SK-N-MC (cell line): ENCODE measurements around the gene ERMP1.

Experiments
- EZH2 ChIP-seq: fragments of 200-600 bp; sonication (generic); IDR thresholded peaks from one replicate; pipeline ENCODE4 v1.6.1; 2017; ENCODE audit warnings: antibody characterized with exemption
- POLR2AphosphoS5 ChIP-seq: IDR thresholded peaks from 2 replicates; pipeline ENCODE4 v1.6.1; 2012; ENCODE audit warnings: mild to moderate bottlenecking, low read depth, low read length, borderline replicate concordance

DNA sequence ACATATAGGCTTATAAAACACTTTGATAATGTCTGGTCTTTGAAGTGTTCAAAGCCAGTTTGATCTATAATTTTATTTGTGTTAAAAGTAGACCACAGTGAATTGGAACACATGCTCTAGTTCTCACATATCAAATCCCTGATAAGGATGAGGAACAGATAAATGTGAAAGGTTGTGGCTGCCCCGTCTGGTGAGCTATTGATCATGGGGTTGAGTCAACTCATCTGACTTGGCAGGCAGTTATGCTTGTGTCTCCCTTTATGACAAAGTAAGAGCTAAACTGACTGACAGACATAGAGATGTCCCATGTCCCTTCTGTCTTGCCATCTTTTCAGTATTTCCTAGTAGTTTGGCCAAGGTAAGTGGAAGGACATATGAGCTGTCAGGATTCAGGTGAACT, 2.9 kb upstream of the ERMP1 start:
- TF ChIP-seq EZH2 (no peak), POLR2AphosphoS5 (no peak)
